ENCODE measurements around the gene TTLL10.
A peak's percentile ranks its signal among the peaks of the same experiment; 100 is the strongest.

TTLL10 gene

GRCh38 chr1:1215881-1216605 is 42.4 kb downstream of the TTLL10 start:
- no peak for ATAC-seq (ENCODE audit: low read depth)
- H3K4me1 ChIP-seq (ENCODE audit: insufficient read depth, poor library complexity, severe bottlenecking): peaks cover 6% of the 10 kb centered on the region
- H3K4me3 ChIP-seq (ENCODE audit: severe bottlenecking): no peak overlapping the region
- H3K9me3 ChIP-seq (ENCODE audit: severe bottlenecking): no peaks in the 10 kb centered on the region
- no peak overlapping the region for H3K27ac ChIP-seq (ENCODE audit: poor library complexity, severe bottlenecking)
- no peak for TF ChIP-seq CTCF (IDR thresholded peaks at IDR 0.05; ENCODE audit: poor library complexity, severe bottlenecking)
- H3K36me3 ChIP-seq (ENCODE audit: low read depth): peaks cover 26% of the 10 kb centered on the region
- DNase-seq (ENCODE audit: low spot score): no peak
- no peaks in the 10 kb centered on the region for H3K27me3 ChIP-seq (ENCODE audit: insufficient read depth, poor library complexity, severe bottlenecking)

GRCh38 chr1:1216770-1217620 is 43.3 kb downstream of the TTLL10 start:
- Histone ChIP-seq H3K4me3 (ENCODE audit: severe bottlenecking) (no peak overlapping the region), H3K36me3 (ENCODE audit: low read depth) (peaks cover 30% of the 10 kb centered on the region), H3K9me3 (ENCODE audit: severe bottlenecking) (no peaks in the 10 kb centered on the region), H3K4me1 (ENCODE audit: insufficient read depth, poor library complexity, severe bottlenecking) (peaks cover 6% of the 10 kb centered on the region), H3K27ac (ENCODE audit: poor library complexity, severe bottlenecking) (no peak overlapping the region), H3K27me3 (ENCODE audit: insufficient read depth, poor library complexity, severe bottlenecking) (no peaks in the 10 kb centered on the region)
- TF ChIP-seq CTCF (IDR thresholded peaks at IDR 0.05; ENCODE audit: poor library complexity, severe bottlenecking): no peak
- DNase-seq (ENCODE audit: low spot score) (no peak), ATAC-seq (ENCODE audit: low read depth) (no peak)

- Histone ChIP-seq H3K27me3 (ENCODE audit: insufficient read depth, poor library complexity, severe bottlenecking) (no peaks in the 10 kb centered on the region), H3K4me1 (ENCODE audit: insufficient read depth, poor library complexity, severe bottlenecking) (peaks cover 6% of the 10 kb centered on the region), H3K4me3 (ENCODE audit: severe bottlenecking) (no peak overlapping the region), H3K36me3 (ENCODE audit: low read depth) (peaks cover 35% of the 10 kb centered on the region), H3K27ac (ENCODE audit: poor library complexity, severe bottlenecking) (no peak overlapping the region), H3K9me3 (ENCODE audit: severe bottlenecking) (no peaks in the 10 kb centered on the region)
- DNase-seq (ENCODE audit: low spot score) (no peak), ATAC-seq (ENCODE audit: low read depth) (peak; percentile 73)
- TF ChIP-seq CTCF (IDR thresholded peaks at IDR 0.05; ENCODE audit: poor library complexity, severe bottlenecking): no peak
Observed at GRCh38 chr1:1217621-1218523, 44.2 kb downstream of the TTLL10 start.

GRCh38 chr1:1218524-1219200 is 45.0 kb downstream of the TTLL10 start:
- Histone ChIP-seq H3K9me3 (ENCODE audit: severe bottlenecking) (no peaks in the 10 kb centered on the region), H3K4me1 (ENCODE audit: insufficient read depth, poor library complexity, severe bottlenecking) (peaks cover 6% of the 10 kb centered on the region), H3K4me3 (ENCODE audit: severe bottlenecking) (no peak overlapping the region), H3K27ac (ENCODE audit: poor library complexity, severe bottlenecking) (no peak overlapping the region), H3K27me3 (ENCODE audit: insufficient read depth, poor library complexity, severe bottlenecking) (no peaks in the 10 kb centered on the region), H3K36me3 (ENCODE audit: low read depth) (peaks cover 41% of the 10 kb centered on the region)
- DNase-seq (ENCODE audit: low spot score) (no peak), ATAC-seq (ENCODE audit: low read depth) (no peak)
- TF ChIP-seq CTCF (IDR thresholded peaks at IDR 0.05; ENCODE audit: poor library complexity, severe bottlenecking): no peak

Measured in RWPE2 (cell line).